ENCODE measurements around the gene ERH. TPM values are rescaled to one million over a fixed set of nuclear protein-coding genes. Genes with fewer than 3 reads are reported as not detected.

ERH gene
- total and polyA plus RNA-seq, 10 of the 15 experiments (the other 5 are each of a cell fraction or from before 2014, with no cell fraction given): 255 to 852 (median 382) TPM

DNA sequence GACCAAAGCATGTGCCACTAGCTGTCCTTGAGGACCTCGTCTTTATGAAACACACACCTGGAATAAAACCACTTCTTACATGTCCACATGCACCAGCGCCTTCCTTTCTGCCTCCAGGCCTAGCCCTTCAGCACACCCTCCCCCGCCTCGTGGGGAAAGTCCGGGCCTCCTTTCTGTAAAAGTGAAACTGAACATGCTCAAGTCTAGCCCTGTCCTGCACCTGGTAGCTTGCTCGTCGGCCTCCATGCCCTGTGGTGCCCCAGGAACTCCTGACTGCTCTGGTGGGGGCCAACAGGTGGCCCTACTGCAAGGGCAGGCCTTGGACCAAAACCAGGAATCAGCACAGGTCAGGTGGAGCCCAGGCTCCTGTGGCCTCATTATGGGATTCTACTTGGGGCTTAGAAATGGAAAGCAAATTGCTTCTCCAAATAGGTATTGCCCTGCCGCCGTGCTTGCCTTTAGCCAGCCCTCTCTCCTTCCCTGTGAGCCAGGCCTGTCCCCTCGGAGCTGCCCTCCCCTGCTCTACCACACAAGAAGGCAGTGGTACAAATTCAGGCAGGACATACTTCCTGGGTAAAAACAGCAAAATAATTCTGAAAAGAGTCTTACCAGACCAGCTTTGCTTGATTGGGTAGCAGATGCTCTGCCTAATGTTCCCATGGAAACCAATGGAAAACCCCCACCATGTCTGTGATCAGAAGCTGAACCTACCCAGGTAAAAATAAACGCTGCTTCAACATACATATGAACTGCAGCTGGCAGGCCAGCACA lies 43.5 kb downstream of the ERH start:
- Histone ChIP-seq H3K9ac (ENCODE audit: control insufficient read depth, insufficient read depth, low read length) (peak overlapping the region; percentile 85), H3K4me3 (peak overlapping the region; percentile 48; the same call in 1 of the 2 replicates), H3K27ac (ENCODE audit: control insufficient read depth, insufficient read depth) (peak overlapping the region; percentile 99), H3K4me2 (ENCODE audit: control insufficient read depth, insufficient read depth) (peak overlapping the region; percentile 97), H3K27me3 (replicated peaks in 1 of 2; ENCODE audit: control insufficient read depth in 2 of 2, insufficient read depth in 2 of 2, low read length in 1 of 2) (no peaks in the 10 kb centered on the region), H3K4me1 (ENCODE audit: control insufficient read depth, insufficient read depth, low read length) (peaks cover 56% of the 10 kb centered on the region), H4K20me1 (ENCODE audit: control insufficient read depth, insufficient read depth) (no peaks in the 10 kb centered on the region), H3K9me3 (replicated peaks; ENCODE audit: control insufficient read depth, insufficient read depth, low read length) (no peaks in the 10 kb centered on the region), H3K36me3 (ENCODE audit: control insufficient read depth in 2 of 2, insufficient read depth in 2 of 2, low read length in 1 of 2) (no peaks in the 10 kb centered on the region), H3K79me2 (ENCODE audit: control insufficient read depth, insufficient read depth, low read length) (no peaks in the 10 kb centered on the region), H2AFZ (ENCODE audit: control insufficient read depth, low read depth, low read length) (peak overlapping the region; percentile 79)
- RAD21 ChIA-PET (ENCODE audit: unreplicated experiment): interaction anchor here (0.9 to 11.5 kb wide), 13 partner anchors 8 to 105 kb away, joined by 3 to 143 read pairs (median 4); partner anchors contain the start of genes ERH and SLC39A9
- ATAC-seq: peak; percentile 90
- intact Hi-C loops (cut with micrococcal nuclease; ENCODE audit: unreplicated experiment): loop anchor here (2.0 to 5.0 kb wide), 2 partner anchors 38 to 108 kb away; no protein-coding TSS in a partner anchor
- POLR2A ChIA-PET: interaction anchor here (1.0 to 9.1 kb wide), 10 partner anchors 9 to 87 kb away, joined by 3 to 100 read pairs (median 5); partner anchors contain the start of genes ERH and SLC39A9
- SMC1A ChIA-PET (ENCODE audit: uncharacterized antibody, unreplicated experiment): interaction anchor here (1.0 to 3.0 kb wide), 12 partner anchors 9 to 104 kb away, joined by 3 to 23 read pairs (median 6); partner anchors contain the start of genes ERH and SLC39A9
- BruUV-seq (replicated peaks): TSS peak; percentile 90
- CTCF ChIA-PET: interaction anchor here (0.5 to 2.0 kb wide), 14 partner anchors 8 to 154 kb away, joined by 3 to 11 read pairs (median 4); partner anchors contain the start of genes ERH and SLC39A9
- DNase-seq (ENCODE audit: low read depth, low spot score): peak; percentile 87
- under 1% methylated on average over 11 of the region's 11 CpGs for WGBS (ENCODE audit: insufficient coverage, insufficient replicate concordance, low lambda C conversion rate, missing lambda C conversion rate)
- in situ Hi-C loops (cut with MboI): no loop called here
- peak; percentile 98 for FAIRE-seq
- no peak for TF ChIP-seq POLR2AphosphoS2 (IDR thresholded peaks at IDR 0.05; ENCODE audit: low read depth, low read length)
- 0 out of 2 replicates have a peak, but pooled peaks have one; percentile 16 for TF ChIP-seq RCOR1 (conservative IDR thresholded peaks at IDR 0.05; ENCODE audit: low read depth, low read length)
- TF ChIP-seq, protein P1, sequence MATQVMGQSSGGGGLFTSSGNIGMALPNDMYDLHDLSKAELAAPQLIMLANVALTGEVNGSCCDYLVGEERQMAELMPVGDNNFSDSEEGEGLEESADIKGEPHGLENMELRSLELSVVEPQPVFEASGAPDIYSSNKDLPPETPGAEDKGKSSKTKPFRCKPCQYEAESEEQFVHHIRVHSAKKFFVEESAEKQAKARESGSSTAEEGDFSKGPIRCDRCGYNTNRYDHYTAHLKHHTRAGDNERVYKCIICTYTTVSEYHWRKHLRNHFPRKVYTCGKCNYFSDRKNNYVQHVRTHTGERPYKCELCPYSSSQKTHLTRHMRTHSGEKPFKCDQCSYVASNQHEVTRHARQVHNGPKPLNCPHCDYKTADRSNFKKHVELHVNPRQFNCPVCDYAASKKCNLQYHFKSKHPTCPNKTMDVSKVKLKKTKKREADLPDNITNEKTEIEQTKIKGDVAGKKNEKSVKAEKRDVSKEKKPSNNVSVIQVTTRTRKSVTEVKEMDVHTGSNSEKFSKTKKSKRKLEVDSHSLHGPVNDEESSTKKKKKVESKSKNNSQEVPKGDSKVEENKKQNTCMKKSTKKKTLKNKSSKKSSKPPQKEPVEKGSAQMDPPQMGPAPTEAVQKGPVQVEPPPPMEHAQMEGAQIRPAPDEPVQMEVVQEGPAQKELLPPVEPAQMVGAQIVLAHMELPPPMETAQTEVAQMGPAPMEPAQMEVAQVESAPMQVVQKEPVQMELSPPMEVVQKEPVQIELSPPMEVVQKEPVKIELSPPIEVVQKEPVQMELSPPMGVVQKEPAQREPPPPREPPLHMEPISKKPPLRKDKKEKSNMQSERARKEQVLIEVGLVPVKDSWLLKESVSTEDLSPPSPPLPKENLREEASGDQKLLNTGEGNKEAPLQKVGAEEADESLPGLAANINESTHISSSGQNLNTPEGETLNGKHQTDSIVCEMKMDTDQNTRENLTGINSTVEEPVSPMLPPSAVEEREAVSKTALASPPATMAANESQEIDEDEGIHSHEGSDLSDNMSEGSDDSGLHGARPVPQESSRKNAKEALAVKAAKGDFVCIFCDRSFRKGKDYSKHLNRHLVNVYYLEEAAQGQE (IDR thresholded peaks at IDR 0.05; ENCODE audit: low read depth, low read length): no peak
- TF ChIP-seq CBX3 (IDR thresholded peaks at IDR 0.05; ENCODE audit: borderline replicate concordance, low read depth): no peak
- no peak for TF ChIP-seq TCF7 (IDR thresholded peaks at IDR 0.05; ENCODE audit: borderline replicate concordance)
- TF ChIP-seq ZNF622 (IDR thresholded peaks at IDR 0.05): no peak
- peak; percentile 91 for TF ChIP-seq BMI1 (IDR thresholded peaks at IDR 0.05; ENCODE audit: borderline replicate concordance)
- peak; percentile 57 for TF ChIP-seq SP1 (IDR thresholded peaks at IDR 0.05; ENCODE audit: low read depth, low read length)
- no peak for TF ChIP-seq FOXK2 (IDR thresholded peaks at IDR 0.05)
- TF ChIP-seq PAX8 (IDR thresholded peaks at IDR 0.05): no peak
- TF ChIP-seq, protein P2, sequence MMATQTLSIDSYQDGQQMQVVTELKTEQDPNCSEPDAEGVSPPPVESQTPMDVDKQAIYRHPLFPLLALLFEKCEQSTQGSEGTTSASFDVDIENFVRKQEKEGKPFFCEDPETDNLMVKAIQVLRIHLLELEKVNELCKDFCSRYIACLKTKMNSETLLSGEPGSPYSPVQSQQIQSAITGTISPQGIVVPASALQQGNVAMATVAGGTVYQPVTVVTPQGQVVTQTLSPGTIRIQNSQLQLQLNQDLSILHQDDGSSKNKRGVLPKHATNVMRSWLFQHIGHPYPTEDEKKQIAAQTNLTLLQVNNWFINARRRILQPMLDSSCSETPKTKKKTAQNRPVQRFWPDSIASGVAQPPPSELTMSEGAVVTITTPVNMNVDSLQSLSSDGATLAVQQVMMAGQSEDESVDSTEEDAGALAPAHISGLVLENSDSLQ (IDR thresholded peaks at IDR 0.05): no peak
- peak; percentile 48; the same call in 1 of the 2 replicates for TF ChIP-seq ZNF207 (IDR thresholded peaks at IDR 0.05; ENCODE audit: borderline replicate concordance)
- TF ChIP-seq SMAD1 (IDR thresholded peaks at IDR 0.05; ENCODE audit: low read depth, partially characterized antibody): no peak
- TF ChIP-seq SUPT20H (IDR thresholded peaks at IDR 0.05; ENCODE audit: borderline replicate concordance, control insufficient read depth, low read depth, low read length): no peak
- no peak for TF ChIP-seq IRF4 (IDR thresholded peaks at IDR 0.05; ENCODE audit: low read depth, low read length)
- TF ChIP-seq EP300 (IDR thresholded peaks at IDR 0.05; ENCODE audit: borderline replicate concordance in 1 of 2, control insufficient read depth in 1 of 2, low read depth in 2 of 2, low read length in 2 of 2): peak; percentile 28 to 58; a peak in 2 of 4 replicates
- TF ChIP-seq, protein P3, sequence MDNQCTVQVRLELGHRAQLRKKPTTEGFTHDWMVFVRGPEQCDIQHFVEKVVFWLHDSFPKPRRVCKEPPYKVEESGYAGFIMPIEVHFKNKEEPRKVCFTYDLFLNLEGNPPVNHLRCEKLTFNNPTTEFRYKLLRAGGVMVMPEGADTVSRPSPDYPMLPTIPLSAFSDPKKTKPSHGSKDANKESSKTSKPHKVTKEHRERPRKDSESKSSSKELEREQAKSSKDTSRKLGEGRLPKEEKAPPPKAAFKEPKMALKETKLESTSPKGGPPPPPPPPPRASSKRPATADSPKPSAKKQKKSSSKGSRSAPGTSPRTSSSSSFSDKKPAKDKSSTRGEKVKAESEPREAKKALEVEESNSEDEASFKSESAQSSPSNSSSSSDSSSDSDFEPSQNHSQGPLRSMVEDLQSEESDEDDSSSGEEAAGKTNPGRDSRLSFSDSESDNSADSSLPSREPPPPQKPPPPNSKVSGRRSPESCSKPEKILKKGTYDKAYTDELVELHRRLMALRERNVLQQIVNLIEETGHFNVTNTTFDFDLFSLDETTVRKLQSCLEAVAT (IDR thresholded peaks at IDR 0.05): 0 out of 2 replicates have a peak, but pooled peaks have one; percentile 19
